ENCODE results near the gene METTL8. TPM values are rescaled to one million over a fixed set of nuclear protein-coding genes. Genes with fewer than 3 reads are reported as not detected.

Gene METTL8
- total RNA-seq, 2 donors from 2014 or later: 11.0 to 23.1 TPM

DNA sequence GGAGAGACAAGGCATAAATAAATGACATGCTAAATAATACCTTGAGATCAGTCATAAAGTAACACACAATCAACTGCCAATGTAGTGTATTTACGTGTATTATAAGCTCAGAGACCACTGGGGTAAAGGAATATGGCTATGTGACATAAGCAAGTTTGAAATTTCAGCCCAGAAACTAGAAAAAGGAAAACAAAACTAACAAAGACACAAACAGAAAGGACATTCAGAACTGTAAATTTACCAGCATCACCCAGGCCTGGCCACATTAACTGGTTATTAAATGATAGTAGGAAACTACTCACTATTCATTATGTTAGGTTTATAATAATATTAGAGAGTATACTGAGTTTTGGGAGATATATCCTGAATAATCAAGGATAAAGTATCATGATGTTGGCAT is 98.8 kb downstream of the METTL8 start:
- H3K9me3 ChIP-seq: no peaks in the 10 kb centered on the region
- H3K36me3 ChIP-seq: no peaks in the 10 kb centered on the region
- DNase-seq (ENCODE audit: low spot score) (no peak), ATAC-seq (ENCODE audit: insufficient number of reproducible peaks, low FRiP score, low read depth) (no peak)
- TF ChIP-seq, protein P1, sequence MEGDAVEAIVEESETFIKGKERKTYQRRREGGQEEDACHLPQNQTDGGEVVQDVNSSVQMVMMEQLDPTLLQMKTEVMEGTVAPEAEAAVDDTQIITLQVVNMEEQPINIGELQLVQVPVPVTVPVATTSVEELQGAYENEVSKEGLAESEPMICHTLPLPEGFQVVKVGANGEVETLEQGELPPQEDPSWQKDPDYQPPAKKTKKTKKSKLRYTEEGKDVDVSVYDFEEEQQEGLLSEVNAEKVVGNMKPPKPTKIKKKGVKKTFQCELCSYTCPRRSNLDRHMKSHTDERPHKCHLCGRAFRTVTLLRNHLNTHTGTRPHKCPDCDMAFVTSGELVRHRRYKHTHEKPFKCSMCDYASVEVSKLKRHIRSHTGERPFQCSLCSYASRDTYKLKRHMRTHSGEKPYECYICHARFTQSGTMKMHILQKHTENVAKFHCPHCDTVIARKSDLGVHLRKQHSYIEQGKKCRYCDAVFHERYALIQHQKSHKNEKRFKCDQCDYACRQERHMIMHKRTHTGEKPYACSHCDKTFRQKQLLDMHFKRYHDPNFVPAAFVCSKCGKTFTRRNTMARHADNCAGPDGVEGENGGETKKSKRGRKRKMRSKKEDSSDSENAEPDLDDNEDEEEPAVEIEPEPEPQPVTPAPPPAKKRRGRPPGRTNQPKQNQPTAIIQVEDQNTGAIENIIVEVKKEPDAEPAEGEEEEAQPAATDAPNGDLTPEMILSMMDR (IDR thresholded peaks at IDR 0.05): no peak
- H3K4me3 ChIP-seq: no peak overlapping the region
- H3K27me3 ChIP-seq (replicated peaks; ENCODE audit: insufficient read depth): no peaks in the 10 kb centered on the region
- no peaks in the 10 kb centered on the region for H3K4me1 ChIP-seq (ENCODE audit: control insufficient read depth in 1 of 2, low read depth in 2 of 2)
- no peak overlapping the region for H3K27ac ChIP-seq

DNA sequence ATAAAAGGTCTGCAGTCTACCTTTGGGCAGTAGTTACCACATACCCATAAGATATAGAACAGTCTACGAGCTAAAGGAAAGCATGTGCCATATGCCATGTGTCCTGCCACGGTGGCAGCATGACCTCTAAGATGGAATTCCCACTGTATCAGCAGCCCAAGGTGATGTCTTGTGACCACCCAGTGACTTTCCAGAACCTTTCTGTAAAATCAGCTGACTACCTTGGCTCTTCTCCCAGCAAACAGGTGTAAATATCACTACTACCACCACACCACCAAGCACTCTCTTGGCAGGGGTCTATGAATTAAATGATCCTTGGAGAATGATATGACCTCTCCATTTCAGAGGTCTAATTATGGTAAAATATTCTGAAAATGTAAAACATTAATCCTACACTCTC is 99.6 kb downstream of the METTL8 start:
- H3K36me3 ChIP-seq: no peaks in the 10 kb centered on the region
- TF ChIP-seq, protein P1 (IDR thresholded peaks at IDR 0.05): no peak
- no peak for ATAC-seq (ENCODE audit: insufficient number of reproducible peaks, low FRiP score, low read depth)
- H3K4me1 ChIP-seq (ENCODE audit: control insufficient read depth in 1 of 2, low read depth in 2 of 2): no peaks in the 10 kb centered on the region
- H3K27ac ChIP-seq: no peak overlapping the region
- DNase-seq (ENCODE audit: low spot score): no peak
- no peak overlapping the region for H3K4me3 ChIP-seq
- H3K27me3 ChIP-seq (replicated peaks; ENCODE audit: insufficient read depth): no peaks in the 10 kb centered on the region
- H3K9me3 ChIP-seq: no peaks in the 10 kb centered on the region

DNA sequence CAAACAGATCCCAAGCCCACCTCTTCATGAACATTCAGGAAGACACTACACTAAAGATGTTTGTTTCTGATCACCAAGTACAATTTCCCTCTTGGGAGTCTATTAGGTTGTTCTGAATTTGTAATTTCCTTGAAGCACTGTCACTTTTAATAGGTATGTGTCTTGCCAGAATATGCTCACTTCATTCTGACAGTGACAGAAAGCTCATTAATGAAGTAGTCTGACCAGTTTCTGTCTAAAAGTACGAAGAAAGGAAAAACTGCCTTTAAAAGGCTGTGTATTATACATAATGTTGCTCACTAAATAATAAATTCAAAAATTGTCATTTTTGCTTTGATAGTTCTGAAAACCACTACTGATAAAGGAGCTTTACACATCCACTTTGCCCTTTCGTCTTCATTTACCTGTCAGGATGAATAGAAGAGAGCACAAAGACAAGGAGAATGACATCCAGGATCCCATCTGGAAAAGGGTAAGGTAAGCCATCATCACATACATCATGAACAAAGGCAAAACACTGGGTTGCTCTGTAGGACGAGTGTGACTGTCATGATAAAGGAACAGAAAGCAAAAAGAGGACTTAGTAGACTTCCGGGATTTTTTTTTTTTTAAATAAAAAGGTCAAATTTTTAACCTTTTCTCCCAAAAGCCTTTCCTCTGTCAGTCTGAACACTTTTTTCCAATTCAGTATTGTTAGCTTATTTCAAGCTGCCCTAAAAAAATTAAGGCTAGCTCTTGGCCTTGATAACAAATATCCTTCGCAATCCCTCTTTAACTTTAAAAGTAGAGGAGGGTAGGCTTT is 103.4 kb downstream of the METTL8 start:
- ATAC-seq (ENCODE audit: insufficient number of reproducible peaks, low FRiP score, low read depth) (no peak), DNase-seq (ENCODE audit: low spot score) (no peak)
- Histone ChIP-seq H3K27ac (no peak overlapping the region), H3K4me3 (no peak overlapping the region), H3K27me3 (replicated peaks; ENCODE audit: insufficient read depth) (no peaks in the 10 kb centered on the region), H3K36me3 (no peaks in the 10 kb centered on the region), H3K4me1 (ENCODE audit: control insufficient read depth in 1 of 2, low read depth in 2 of 2) (no peaks in the 10 kb centered on the region), H3K9me3 (no peaks in the 10 kb centered on the region)
- TF ChIP-seq, protein P1 (IDR thresholded peaks at IDR 0.05): no peak

DNA sequence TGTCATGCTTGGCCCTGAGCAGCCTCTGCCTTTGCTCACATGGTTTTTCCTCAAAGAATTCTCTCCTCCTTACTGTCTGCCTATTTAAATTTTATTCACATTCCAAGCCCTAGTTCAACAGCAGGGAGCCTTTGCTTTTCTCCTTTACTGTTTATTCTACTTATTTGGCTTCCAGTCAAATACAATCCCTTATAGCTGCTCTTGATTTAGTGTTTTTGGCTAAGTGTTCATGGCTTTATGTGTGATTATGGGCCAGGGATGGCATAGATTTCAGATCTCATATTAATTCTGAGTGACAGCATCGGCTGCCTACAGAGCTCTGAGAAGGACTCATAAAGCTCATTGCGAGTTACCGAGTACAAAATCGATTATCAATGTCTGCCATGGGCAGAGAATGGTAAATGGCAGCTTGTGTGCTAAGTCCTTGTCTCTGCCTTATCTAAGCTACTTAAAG is 106.7 kb downstream of the METTL8 start:
- no peaks in the 10 kb centered on the region for H3K36me3 ChIP-seq
- no peaks in the 10 kb centered on the region for H3K27me3 ChIP-seq (replicated peaks; ENCODE audit: insufficient read depth)
- H3K9me3 ChIP-seq: no peaks in the 10 kb centered on the region
- TF ChIP-seq, protein P1 (IDR thresholded peaks at IDR 0.05): no peak
- no peak overlapping the region for H3K4me3 ChIP-seq
- H3K4me1 ChIP-seq (ENCODE audit: control insufficient read depth in 1 of 2, low read depth in 2 of 2): no peaks in the 10 kb centered on the region
- ATAC-seq (ENCODE audit: insufficient number of reproducible peaks, low FRiP score, low read depth) (no peak), DNase-seq (ENCODE audit: low spot score) (no peak)
- no peak overlapping the region for H3K27ac ChIP-seq

DNA sequence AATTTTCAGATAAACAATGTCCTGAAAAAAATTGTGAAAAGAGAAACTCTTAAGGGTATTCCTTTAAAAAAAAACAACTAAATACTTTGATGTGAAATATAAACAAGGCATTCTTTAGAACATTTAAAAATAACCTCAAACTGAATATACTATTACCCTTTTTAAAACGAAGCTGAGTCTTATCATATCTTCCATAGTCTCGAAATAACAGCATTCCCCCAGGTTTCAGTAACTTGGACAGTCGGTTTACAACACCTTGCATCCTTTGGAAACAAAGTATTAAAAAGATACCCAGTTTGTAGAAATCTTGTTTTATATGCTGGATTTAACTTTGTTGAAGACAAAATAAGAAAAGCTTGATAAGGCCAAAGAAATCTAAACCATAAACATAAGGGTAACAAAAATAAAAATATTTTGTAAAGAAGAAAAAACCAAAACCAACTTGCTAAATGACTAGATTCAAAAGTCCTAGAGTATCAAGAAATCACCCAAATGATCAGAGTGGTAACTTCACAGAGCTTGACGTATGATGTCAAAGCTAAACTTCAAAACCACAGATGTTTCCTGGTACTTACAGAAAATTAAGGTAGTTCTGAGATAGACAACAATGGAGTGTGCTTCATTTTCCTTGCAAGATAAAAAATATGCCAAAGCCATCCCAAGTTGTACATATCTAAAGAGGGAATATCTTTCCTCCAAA is 107.8 kb downstream of the METTL8 start:
- Histone ChIP-seq H3K27me3 (replicated peaks; ENCODE audit: insufficient read depth) (no peaks in the 10 kb centered on the region), H3K4me1 (ENCODE audit: control insufficient read depth in 1 of 2, low read depth in 2 of 2) (no peaks in the 10 kb centered on the region), H3K9me3 (no peaks in the 10 kb centered on the region), H3K36me3 (no peaks in the 10 kb centered on the region), H3K27ac (no peak overlapping the region), H3K4me3 (no peak overlapping the region)
- ATAC-seq (ENCODE audit: insufficient number of reproducible peaks, low FRiP score, low read depth) (no peak), DNase-seq (ENCODE audit: low spot score) (no peak)
- TF ChIP-seq, protein P1 (IDR thresholded peaks at IDR 0.05): no peak
